ENCODE results near the gene PAQR8. TPM values are rescaled to one million over a fixed set of nuclear protein-coding genes. Genes with fewer than 3 reads are reported as not detected.
A peak's percentile ranks its signal among the peaks of the same experiment; 100 is the strongest.

Gene PAQR8
- total and polyA plus RNA-seq, 2 of the 13 experiments (the other 11 are each of a cell fraction or from before 2014, with no cell fraction given), result 37.7 to 50.7 TPM

DNA sequence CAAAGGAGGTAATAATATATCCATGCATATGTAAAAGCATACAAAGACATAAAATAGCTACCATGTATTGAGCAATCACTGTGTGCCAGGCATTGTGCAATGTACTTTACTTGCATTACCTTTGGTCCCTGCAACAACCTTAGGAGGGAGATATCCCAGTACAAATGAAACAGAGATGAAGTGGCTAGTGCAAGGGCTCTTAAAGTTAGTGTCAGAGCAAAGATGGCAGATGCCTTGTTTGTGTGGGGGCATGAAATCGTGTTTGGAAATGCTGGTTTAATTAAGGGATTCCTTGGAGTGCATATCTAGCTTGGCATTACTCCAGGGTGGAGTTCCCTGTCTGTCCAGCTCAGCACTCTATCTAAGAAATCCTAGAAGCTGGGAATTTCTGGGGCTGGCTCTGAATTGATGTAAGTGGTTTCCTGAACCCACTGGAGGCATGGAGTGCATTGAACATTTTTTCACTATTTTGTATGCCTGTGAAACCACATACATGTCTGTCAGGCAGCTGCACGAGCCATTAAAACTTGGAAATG is 9.8 kb downstream of the PAQR8 start (continued):
- TF ChIP-seq, protein P1, sequence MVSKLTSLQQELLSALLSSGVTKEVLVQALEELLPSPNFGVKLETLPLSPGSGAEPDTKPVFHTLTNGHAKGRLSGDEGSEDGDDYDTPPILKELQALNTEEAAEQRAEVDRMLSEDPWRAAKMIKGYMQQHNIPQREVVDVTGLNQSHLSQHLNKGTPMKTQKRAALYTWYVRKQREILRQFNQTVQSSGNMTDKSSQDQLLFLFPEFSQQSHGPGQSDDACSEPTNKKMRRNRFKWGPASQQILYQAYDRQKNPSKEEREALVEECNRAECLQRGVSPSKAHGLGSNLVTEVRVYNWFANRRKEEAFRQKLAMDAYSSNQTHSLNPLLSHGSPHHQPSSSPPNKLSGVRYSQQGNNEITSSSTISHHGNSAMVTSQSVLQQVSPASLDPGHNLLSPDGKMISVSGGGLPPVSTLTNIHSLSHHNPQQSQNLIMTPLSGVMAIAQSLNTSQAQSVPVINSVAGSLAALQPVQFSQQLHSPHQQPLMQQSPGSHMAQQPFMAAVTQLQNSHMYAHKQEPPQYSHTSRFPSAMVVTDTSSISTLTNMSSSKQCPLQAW (CRISPR knock-in tag; IDR thresholded peaks at IDR 0.05), result no peak
- TF ChIP-seq, protein P2, sequence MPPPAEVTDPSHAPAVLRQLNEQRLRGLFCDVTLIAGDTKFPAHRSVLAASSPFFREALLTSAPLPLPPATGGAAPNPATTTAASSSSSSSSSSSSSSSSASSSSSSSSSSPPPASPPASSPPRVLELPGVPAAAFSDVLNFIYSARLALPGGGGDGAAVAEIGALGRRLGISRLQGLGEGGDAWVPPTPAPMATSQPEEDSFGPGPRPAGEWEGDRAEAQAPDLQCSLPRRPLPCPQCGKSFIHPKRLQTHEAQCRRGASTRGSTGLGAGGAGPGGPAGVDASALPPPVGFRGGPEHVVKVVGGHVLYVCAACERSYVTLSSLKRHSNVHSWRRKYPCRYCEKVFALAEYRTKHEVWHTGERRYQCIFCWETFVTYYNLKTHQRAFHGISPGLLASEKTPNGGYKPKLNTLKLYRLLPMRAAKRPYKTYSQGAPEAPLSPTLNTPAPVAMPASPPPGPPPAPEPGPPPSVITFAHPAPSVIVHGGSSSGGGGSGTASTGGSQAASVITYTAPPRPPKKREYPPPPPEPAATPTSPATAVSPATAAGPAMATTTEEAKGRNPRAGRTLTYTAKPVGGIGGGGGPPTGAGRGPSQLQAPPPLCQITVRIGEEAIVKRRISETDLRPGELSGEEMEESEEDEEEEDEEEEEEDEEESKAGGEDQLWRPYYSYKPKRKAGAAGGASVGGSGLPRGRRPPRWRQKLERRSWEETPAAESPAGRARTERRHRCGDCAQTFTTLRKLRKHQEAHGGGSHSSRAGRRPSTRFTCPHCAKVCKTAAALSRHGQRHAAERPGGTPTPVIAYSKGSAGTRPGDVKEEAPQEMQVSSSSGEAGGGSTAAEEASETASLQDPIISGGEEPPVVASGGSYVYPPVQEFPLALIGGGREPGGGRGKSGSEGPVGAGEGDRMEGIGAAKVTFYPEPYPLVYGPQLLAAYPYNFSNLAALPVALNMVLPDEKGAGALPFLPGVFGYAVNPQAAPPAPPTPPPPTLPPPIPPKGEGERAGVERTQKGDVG (CRISPR knock-in tag; IDR thresholded peaks at IDR 0.05; ENCODE audit: borderline replicate concordance), result no peak
- TF ChIP-seq, protein P3, sequence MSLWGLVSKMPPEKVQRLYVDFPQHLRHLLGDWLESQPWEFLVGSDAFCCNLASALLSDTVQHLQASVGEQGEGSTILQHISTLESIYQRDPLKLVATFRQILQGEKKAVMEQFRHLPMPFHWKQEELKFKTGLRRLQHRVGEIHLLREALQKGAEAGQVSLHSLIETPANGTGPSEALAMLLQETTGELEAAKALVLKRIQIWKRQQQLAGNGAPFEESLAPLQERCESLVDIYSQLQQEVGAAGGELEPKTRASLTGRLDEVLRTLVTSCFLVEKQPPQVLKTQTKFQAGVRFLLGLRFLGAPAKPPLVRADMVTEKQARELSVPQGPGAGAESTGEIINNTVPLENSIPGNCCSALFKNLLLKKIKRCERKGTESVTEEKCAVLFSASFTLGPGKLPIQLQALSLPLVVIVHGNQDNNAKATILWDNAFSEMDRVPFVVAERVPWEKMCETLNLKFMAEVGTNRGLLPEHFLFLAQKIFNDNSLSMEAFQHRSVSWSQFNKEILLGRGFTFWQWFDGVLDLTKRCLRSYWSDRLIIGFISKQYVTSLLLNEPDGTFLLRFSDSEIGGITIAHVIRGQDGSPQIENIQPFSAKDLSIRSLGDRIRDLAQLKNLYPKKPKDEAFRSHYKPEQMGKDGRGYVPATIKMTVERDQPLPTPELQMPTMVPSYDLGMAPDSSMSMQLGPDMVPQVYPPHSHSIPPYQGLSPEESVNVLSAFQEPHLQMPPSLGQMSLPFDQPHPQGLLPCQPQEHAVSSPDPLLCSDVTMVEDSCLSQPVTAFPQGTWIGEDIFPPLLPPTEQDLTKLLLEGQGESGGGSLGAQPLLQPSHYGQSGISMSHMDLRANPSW (CRISPR knock-in tag; IDR thresholded peaks at IDR 0.05; ENCODE audit: borderline replicate concordance), result no peak
- TF ChIP-seq, protein P4, sequence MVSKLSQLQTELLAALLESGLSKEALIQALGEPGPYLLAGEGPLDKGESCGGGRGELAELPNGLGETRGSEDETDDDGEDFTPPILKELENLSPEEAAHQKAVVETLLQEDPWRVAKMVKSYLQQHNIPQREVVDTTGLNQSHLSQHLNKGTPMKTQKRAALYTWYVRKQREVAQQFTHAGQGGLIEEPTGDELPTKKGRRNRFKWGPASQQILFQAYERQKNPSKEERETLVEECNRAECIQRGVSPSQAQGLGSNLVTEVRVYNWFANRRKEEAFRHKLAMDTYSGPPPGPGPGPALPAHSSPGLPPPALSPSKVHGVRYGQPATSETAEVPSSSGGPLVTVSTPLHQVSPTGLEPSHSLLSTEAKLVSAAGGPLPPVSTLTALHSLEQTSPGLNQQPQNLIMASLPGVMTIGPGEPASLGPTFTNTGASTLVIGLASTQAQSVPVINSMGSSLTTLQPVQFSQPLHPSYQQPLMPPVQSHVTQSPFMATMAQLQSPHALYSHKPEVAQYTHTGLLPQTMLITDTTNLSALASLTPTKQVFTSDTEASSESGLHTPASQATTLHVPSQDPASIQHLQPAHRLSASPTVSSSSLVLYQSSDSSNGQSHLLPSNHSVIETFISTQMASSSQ (IDR thresholded peaks at IDR 0.05; ENCODE audit: low read depth), result peak; percentile 74; the same call in 1 of the 2 replicates
- TF ChIP-seq, protein P4 (CRISPR knock-in tag; IDR thresholded peaks at IDR 0.05; ENCODE audit: borderline replicate concordance), result peak; percentile 72; the same call in 1 of the 2 replicates
- TF ChIP-seq RNF2 (conservative IDR thresholded peaks at IDR 0.05; ENCODE audit: low read depth) (no peak), ARNTL (CRISPR knock-in tag; IDR thresholded peaks at IDR 0.05) (no peak), ZNF160 (CRISPR knock-in tag; IDR thresholded peaks at IDR 0.05) (no peak), EHMT2 (IDR thresholded peaks at IDR 0.05; ENCODE audit: borderline replicate concordance, low read depth, low read length) (no peak; the same call in 1 of the 2 replicates), NR3C1 (CRISPR knock-in tag; IDR thresholded peaks at IDR 0.05) (no peak), ZNF672 (CRISPR knock-in tag; IDR thresholded peaks at IDR 0.05) (no peak), ZNF720 (CRISPR knock-in tag; IDR thresholded peaks at IDR 0.05) (no peak)
- TF ChIP-seq, protein P5, sequence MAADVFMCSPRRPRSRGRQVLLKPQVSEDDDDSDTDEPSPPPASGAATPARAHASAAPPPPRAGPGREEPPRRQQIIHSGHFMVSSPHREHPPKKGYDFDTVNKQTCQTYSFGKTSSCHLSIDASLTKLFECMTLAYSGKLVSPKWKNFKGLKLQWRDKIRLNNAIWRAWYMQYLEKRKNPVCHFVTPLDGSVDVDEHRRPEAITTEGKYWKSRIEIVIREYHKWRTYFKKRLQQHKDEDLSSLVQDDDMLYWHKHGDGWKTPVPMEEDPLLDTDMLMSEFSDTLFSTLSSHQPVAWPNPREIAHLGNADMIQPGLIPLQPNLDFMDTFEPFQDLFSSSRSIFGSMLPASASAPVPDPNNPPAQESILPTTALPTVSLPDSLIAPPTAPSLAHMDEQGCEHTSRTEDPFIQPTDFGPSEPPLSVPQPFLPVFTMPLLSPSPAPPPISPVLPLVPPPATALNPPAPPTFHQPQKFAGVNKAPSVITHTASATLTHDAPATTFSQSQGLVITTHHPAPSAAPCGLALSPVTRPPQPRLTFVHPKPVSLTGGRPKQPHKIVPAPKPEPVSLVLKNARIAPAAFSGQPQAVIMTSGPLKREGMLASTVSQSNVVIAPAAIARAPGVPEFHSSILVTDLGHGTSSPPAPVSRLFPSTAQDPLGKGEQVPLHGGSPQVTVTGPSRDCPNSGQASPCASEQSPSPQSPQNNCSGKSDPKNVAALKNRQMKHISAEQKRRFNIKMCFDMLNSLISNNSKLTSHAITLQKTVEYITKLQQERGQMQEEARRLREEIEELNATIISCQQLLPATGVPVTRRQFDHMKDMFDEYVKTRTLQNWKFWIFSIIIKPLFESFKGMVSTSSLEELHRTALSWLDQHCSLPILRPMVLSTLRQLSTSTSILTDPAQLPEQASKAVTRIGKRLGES (CRISPR knock-in tag; IDR thresholded peaks at IDR 0.05; ENCODE audit: borderline replicate concordance), result no peak
